ENCODE results near the gene U2SURP.

DNA sequence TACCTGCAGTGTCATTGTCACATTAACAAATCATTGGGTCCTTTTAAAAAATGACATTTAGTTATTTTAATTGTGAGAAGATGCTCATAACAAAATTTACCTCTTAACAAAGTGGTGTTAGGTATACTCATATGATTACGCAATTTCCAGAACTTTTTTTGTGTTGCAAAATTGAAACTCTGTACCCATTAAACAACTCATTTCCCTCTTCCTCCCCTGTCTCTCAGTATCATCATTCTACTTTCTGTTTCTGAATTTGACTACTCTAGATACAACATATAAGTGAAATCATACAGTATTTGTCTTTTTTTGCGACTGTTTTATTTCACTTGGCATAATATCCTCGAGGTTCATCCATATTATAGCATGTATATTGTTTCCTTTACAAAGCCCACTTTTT, 59.5 kb downstream of the U2SURP start:
- TF ChIP-seq, protein P1, sequence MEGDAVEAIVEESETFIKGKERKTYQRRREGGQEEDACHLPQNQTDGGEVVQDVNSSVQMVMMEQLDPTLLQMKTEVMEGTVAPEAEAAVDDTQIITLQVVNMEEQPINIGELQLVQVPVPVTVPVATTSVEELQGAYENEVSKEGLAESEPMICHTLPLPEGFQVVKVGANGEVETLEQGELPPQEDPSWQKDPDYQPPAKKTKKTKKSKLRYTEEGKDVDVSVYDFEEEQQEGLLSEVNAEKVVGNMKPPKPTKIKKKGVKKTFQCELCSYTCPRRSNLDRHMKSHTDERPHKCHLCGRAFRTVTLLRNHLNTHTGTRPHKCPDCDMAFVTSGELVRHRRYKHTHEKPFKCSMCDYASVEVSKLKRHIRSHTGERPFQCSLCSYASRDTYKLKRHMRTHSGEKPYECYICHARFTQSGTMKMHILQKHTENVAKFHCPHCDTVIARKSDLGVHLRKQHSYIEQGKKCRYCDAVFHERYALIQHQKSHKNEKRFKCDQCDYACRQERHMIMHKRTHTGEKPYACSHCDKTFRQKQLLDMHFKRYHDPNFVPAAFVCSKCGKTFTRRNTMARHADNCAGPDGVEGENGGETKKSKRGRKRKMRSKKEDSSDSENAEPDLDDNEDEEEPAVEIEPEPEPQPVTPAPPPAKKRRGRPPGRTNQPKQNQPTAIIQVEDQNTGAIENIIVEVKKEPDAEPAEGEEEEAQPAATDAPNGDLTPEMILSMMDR (IDR thresholded peaks at IDR 0.05; ENCODE audit: poor library complexity), result no peak
- no peak for TF ChIP-seq EZH2 (IDR thresholded peaks at IDR 0.05; ENCODE audit: borderline replicate concordance)

All from hepatocyte (in vitro differentiated cells).